ENCODE measurements around the gene C1QTNF9B.

- no peak for TF ChIP-seq CTCF (IDR thresholded peaks at IDR 0.05)
- TF ChIP-seq EZH2 (IDR thresholded peaks at IDR 0.05; ENCODE audit: borderline replicate concordance, insufficient read depth, low read depth, low read length, poor library complexity, severe bottlenecking) = no peak
These were observed 37.2 kb upstream of the C1QTNF9B start for GRCh38 chr13:23934520-23934919.
